Endometrial microvascular endothelial cells (primary cell): ENCODE measurements around the gene SCCPDH. TPM values are rescaled to one million over a fixed set of nuclear protein-coding genes. Genes with fewer than 3 reads are reported as not detected.
"Not testable (repeated sequence)": the region's sequence is repeated elsewhere in the genome, so short reads cannot be mapped to it uniquely, and the experiment has no call there.

Source experiments
- in situ Hi-C: cut with HindIII; loops from 2 replicates; pipeline ENCODE4 v1.10.0; 2017; ENCODE audit warnings: low sequenced_read_pairs, low pct_unique_long_range_greater_than_20kb; ENCODE audit errors: inconsistent ontology term
- total RNA-seq: library from RNA; depleted of rRNA; stranded (reverse); fragments of >200 nt; gene quantifications from one replicate; pipeline ENCODE4 v1.2.3, GENCODE V29; 2015; ENCODE audit errors: inconsistent ontology term

Gene SCCPDH
- total RNA-seq, 1 donor from 2014 or later, result 48.8 TPM

GRCh38 chr1:246794048-246794827 lies 70.0 kb downstream of the SCCPDH start:
- in situ Hi-C loops, result no loop called here

GRCh38 chr1:246794828-246795671 lies 70.8 kb downstream of the SCCPDH start:
- in situ Hi-C loops, result no loop called here

GRCh38 chr1:246795906-246796694 lies 71.9 kb downstream of the SCCPDH start:
- in situ Hi-C loops, result no loop called here

GRCh38 chr1:246797157-246797556 lies 72.9 kb downstream of the SCCPDH start:
- in situ Hi-C loops, result no loop called here

- in situ Hi-C loops, result no loop called here
Observed at GRCh38 chr1:246797597-246797996, 73.4 kb downstream of the SCCPDH start.

- in situ Hi-C loops, result no loop called here
Observed at GRCh38 chr1:246798107-246798506, 73.9 kb downstream of the SCCPDH start.

- in situ Hi-C loops, result no loop called here
Observed at GRCh38 chr1:246798606-246799496, 74.6 kb downstream of the SCCPDH start.

GRCh38 chr1:246800356-246800755 lies 76.1 kb downstream of the SCCPDH start:
- in situ Hi-C loops, result no loop called here

- in situ Hi-C loops, result no loop called here
Observed at GRCh38 chr1:246800756-246801155, 76.5 kb downstream of the SCCPDH start.

- in situ Hi-C loops, result no loop called here
Observed at GRCh38 chr1:246801241-246802020, 77.2 kb downstream of the SCCPDH start.

GRCh38 chr1:246803373-246803772 lies 79.2 kb downstream of the SCCPDH start:
- in situ Hi-C loops, result no loop called here

GRCh38 chr1:246803883-246804282 lies 79.7 kb downstream of the SCCPDH start:
- in situ Hi-C loops, result no loop called here

- in situ Hi-C loops, result no loop called here
Observed at GRCh38 chr1:246805135-246805716, 81.0 kb downstream of the SCCPDH start.

GRCh38 chr1:246809473-246809872 lies 85.3 kb downstream of the SCCPDH start:
- in situ Hi-C loops, result no loop called here

GRCh38 chr1:246811985-246812384 lies 87.8 kb downstream of the SCCPDH start:
- in situ Hi-C loops, result no loop called here

GRCh38 chr1:246813325-246813724 lies 89.1 kb downstream of the SCCPDH start:
- in situ Hi-C loops, result not testable (repeated sequence)

- in situ Hi-C loops, result no loop called here
Observed at GRCh38 chr1:246814890-246815289, 90.7 kb downstream of the SCCPDH start.
